HG03135 (cell line): Measurements from ENCODE around the gene BRI3BP.
"Not testable (repeated sequence)": the region's sequence is repeated elsewhere in the genome, so short reads cannot be mapped to it uniquely, and the experiment has no call there.

Experiments
- ATAC-seq: cut with Tn5 transposase; IDR thresholded peaks from one replicate; pipeline ENCODE4 v1.9.1; 2021; ENCODE audit warnings: mild to moderate bottlenecking, moderate library complexity; ENCODE audit not compliant: unreplicated experiment

The BRI3BP gene

GRCh38 chr12:125065021-125065918 lies 71.8 kb downstream of the BRI3BP start, which contains the start of gene AACS:
AACS (plus strand) TSS chr12:125065435; CDS start chr12:125065585, 150 bp downstream.
- peak; percentile 92 for ATAC-seq

DNA sequence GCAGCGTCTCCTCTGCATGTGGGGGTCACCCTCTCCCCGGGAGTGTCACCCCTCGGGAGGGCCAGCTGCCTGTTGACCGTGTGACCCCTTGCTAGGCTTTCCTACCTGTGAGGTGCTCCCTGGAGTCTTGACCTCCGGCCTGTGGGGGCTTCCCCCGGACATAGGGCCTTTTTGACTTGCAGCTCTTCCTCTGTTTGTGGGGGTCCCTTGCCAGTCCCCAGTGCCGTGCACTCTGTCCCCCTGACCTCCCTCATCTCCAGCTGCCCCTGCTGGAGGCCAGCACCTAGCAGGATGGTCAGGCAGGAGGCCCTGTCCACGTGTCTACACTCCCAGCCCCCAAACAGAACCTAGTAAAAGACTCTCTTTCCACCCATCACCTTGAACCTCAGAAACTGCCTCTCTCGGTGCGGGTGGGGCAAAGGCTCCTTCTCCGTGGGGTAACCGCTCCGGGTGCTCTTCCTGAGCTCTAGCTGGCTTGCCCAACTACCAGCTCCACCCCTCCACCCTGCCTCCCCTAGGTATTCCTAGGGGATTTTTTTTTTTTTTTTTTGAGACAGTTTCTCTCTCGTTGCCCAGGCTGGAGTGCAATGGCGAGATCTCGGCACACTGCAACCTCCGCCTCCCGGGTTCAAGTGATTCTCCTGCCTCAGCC lies 72.6 kb downstream of the BRI3BP start:
- ATAC-seq, result no peak

DNA sequence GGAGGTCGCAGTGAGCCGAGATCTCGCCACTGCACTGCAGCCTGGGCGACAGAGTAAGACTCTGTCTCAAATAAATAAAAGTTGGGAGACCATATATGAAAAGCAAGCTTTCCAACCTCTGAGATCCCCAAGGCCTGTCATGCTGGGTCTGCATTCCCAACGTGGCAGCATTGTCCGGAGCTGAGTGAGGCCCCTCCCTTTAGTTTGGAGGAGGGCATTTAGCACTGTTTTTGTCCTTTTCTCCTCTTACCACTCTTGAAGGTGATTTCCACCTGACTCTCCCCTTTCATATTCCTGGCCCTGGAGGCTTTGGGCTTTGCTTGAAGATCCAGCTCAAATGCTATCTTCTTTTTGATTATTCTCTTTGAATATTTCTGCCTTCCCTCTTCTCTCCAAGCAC lies 74.9 kb downstream of the BRI3BP start:
- no peak for ATAC-seq

DNA sequence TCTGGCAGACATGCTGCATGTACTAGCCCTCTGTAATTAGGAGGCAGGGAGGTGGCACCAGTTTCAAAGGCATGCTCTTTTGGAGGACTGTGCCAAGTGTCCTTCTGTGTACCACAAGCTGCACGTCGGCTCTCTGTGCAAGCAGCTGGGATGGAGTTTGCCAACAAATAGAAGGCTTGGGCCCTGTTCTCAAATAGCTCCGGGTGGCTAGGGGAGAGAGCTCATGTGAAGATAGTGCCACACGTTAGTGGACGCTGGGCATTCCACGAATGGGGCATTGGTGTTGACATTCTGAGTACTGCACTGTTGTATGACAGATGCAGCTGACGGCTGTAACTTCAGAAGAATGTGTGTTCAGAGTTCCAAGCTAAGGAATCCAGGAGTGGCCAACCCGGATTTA lies 76.2 kb downstream of the BRI3BP start:
- no peak for ATAC-seq

- ATAC-seq, result no peak
Measured at GRCh38 chr12:125070112-125070511, 76.7 kb downstream of the BRI3BP start.

GRCh38 chr12:125070661-125071390 lies 77.4 kb downstream of the BRI3BP start:
- no peak for ATAC-seq

DNA sequence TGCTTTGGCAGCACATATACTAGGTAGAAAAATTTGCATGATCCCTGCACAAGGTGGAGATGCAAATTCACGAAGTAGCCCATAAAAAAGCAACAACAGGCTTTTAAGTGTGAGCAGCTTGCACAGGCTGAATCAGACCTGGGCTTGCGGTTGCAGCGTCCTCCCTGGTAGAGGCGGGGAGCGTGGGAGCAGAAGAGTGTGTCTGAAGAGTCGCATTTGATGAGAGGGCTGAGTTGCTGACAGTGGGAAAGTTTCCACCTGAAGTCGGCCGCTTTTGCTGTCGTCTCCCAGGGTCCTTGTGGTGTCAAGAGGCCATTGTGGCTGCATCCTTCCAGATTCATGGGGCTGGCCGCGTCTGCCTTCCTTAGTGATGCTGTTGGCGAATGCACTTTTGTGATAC lies 78.0 kb downstream of the BRI3BP start:
- ATAC-seq, result no peak

DNA sequence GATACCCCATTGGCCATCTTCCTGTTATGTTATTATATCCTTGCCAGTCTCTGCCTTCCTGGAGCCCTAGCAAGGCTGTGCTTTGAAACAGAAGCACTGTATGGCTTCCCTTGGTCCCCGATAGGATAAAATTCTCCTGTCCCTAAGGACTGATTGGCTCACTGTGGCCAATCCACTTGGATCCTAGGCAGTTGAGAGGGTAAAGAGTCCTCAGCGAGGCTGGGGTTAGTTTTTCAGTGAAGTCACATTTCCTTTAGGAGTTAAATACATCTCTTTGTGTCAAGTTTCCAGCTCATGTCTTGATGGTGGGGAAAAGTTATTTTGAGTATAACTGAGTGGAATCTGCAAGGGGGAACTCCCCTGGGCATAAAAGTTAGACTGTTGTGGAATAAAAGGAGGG lies 79.1 kb downstream of the BRI3BP start:
- ATAC-seq, result no peak

- ATAC-seq, result not testable (repeated sequence)
Measured at GRCh38 chr12:125074294-125074693, 80.8 kb downstream of the BRI3BP start.

DNA sequence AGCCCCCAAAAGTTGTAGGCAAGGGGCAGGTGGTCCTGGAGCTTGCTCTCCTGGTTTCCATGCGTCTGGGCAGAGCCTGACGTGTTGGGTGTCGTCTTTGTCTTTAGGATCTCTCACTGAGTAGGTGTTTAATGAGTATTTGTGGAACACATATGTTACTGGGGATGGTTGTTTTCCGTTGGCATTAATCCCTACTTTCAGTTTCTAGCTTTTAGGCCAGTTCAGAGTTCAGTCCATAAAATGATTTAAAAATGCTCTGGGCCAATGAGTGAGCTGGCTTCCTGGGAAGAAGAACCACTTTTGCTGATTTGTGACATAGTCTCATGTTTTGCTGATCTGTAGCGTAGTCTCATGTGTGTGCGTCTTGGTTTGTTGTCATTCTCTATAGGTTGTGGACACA lies 82.7 kb downstream of the BRI3BP start:
- ATAC-seq, result no peak

GRCh38 chr12:125079084-125079483 lies 85.6 kb downstream of the BRI3BP start:
- no peak for ATAC-seq

- ATAC-seq, result no peak
Measured at GRCh38 chr12:125079648-125080645, 86.5 kb downstream of the BRI3BP start.
